HG03066 (cell line): Measurements from ENCODE around the gene DGCR6L.
A peak's percentile ranks its signal among the peaks of the same experiment; 100 is the strongest.
"Not testable (repeated sequence)": the region's sequence is repeated elsewhere in the genome, so short reads cannot be mapped to it uniquely, and the experiment has no call there.

Source experiments
- ATAC-seq: cut with Tn5 transposase; IDR thresholded peaks from one replicate; pipeline ENCODE4 v1.9.1; 2021; ENCODE audit warnings: low read depth; ENCODE audit not compliant: unreplicated experiment

DGCR6L gene

DNA sequence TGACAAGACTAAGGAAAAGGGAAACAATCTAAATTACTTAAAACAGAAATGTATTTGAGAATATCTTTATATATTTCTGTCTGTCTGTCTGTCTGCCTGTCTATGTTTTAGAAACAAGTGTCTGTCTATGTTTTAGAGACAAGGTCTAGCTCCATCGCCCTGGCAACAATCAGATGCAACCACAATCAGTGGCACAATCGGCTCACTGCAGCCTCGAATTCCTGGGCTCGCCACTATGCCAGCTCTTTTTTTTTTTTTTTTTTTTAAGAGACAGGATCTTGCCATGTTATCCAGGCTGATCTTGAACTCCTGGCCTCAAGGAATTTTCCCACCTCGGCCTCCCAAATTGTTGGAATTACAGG lies 8.7 kb upstream of the DGCR6L start:
- not testable (repeated sequence) for ATAC-seq

DNA sequence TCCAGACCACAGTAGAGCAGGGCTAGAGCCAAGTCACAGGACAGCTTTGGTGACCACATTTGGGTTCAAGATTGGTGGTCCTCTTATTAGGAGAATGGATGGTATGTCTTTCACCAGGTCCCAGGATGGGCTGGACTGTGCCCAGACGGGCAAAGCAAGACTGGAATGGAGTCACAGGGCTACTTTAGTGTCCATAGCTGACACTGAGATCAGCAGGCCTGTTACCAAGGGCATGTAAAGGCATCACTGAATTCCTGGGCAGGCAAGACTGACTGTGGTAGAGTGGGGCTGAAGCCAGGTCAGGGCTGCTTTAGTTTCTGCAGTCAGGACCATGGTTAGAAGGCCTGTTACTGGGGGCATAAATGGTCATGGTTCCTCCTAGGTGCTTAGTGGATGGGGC lies 6.1 kb upstream of the DGCR6L start:
- not testable (repeated sequence) for ATAC-seq

DNA sequence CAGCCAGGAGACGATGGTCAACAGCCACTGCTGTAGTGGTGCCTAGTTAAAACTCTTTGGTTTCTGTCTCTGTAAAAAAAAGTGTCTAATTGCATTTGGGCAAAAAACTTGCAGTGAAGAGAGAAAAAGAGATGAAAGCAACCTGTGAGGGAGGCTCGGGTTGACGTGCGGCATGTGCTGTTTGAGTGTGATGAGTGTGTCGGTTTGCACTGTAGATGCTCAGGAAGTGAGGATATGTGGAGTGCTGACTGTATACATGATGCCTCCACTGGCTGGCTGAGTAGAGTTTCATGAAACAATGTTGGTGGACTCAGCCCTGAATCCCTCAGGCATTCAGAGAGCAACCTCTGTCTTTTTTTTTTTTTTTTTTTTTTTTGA lies 4.3 kb upstream of the DGCR6L start:
- no peak for ATAC-seq

DNA sequence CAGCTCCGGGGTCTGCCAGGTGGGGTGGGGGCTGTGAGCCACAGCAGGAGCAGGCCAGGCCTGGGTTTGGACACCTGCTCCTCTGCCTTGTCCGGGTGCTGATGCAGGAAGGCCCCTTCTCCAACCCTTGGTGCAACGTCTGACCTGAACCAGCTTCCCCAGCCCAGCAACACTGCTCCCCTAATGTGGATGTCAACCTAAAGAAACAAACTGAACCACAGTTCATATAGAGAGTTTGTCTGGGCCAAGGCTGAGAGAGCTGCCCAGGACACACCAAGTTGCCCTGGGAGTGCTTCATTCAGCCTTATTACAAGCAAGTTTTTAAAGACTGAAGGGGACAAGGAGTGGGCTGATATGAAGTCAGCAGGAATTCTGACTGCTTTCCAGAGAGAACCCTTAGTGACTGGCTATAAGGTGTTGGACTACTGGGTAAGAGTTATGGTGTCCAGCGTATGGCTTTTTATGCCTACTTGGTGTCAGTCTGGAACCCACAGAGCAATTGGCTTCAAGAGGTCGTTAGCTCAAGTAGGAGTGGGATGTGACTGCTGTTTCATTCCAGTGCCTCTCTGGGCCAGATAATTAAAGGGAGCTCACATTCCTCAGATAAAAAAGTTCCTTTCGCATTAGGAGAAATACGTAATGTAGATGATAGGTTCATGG lies 1.8 kb upstream of the DGCR6L start:
- ATAC-seq, result not testable (repeated sequence)

- not testable (repeated sequence) for ATAC-seq
Measured at GRCh38 chr22:20320659-20321551, 1.0 kb upstream of the DGCR6L start.

- peak; percentile 6 for ATAC-seq
Measured at GRCh38 chr22:20319041-20319744, 667 bp downstream of the DGCR6L start.

GRCh38 chr22:20318043-20318688 lies 1.7 kb downstream of the DGCR6L start:
- not testable (repeated sequence) for ATAC-seq

- not testable (repeated sequence) for ATAC-seq
Measured at GRCh38 chr22:20317402-20318042, 2.3 kb downstream of the DGCR6L start.

DNA sequence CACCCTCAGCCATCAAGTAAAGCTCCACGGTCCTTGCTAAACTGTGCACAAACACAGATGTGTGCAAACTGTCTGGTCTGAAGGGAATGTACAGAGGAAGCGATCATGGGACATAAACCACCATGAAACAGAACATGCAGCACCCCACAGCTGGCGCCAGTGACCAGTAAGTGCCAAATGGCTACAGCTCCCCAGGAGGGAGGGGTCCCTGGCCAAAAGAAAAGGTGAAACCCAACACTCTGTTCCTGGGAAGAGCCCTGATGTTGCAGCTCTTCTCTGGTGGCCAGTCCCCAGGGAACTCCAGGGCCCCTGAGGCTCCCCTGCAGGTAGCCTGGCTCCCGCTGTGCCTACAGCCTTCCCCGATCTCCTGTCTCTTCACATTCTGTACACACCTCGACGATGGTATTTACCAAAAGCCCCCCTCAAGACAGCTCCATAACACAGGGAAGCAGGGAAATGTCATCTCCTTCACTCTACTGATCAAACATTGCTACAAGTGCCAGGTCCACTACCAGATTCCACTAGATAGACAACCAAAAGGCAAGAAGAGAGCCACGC lies 2.9 kb downstream of the DGCR6L start:
- ATAC-seq, result no peak

DNA sequence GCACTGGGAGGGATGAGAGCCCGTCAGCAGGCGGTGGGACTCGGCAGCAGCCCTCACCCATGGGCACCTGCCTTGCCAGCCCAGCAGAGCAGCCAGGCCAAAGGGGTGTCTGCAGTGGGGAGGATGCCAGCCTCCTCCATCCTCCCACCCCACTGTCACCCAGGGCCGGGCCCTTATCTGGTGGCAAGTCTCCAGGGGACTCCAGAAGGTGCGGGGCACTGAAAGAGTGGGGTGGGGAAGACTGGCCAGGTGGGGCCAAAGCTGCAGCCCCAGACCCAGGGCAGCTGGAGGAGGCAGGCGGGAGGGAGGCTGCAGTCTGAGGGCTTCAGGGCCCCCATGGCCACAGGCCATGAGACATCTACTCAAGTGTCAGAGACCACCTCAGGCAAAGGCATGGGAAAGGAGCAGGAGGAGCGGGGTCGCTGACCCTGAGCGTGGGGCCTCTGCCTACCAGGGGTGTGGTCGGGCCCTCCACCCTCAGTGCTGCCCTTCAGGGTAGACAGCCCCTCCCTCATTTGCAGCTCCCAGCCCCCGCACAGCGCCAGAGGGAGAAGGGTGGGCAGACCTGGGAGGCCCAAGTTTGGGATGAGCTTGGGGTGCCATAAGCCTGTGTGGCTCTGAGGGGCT lies 3.5 kb downstream of the DGCR6L start:
- ATAC-seq, result no peak

DNA sequence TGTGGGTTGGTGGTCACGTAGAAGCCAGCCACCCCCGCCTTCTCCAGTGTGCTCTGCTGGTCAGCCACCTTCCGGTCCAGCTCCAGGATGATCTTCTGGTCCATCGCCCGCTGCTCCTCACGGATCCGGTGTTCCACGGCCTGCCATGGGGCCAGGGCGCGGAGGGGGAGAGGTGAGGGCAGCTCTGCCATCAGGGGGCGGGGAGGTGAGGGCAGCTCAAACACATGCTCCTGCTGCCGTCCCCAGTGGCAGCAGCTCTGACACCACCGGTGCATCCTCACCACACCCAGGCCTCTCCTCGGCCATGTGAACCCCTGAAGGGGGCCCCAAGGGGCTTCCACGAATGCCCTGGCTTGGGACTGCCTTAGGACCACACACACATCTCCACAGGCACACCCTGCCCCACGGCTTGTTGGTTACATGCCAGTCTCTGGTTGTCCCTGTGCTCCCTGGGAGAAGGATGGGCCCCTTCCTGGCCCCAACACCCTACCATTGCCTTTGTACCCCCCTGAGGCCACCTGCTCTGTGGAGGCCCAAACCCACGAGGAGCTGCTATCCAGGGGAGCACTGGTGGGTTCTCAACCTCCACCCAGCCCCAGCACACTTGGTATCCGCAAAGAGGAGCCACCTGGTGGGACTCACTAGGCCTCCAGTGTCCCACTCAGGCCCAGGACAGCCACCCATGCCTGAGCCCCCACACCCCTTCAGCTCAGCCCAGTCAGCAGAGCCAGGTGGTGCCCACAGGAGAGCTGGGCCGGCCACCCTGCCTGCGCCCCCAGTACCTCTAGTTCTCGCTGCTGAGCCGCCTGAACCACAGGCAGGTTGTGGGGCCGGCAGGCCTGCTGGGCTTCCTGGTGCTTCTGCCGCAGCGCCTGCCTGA lies 4.3 kb downstream of the DGCR6L start:
- ATAC-seq, result no peak

GRCh38 chr22:20314741-20315336 lies 5.0 kb downstream of the DGCR6L start:
- ATAC-seq, result not testable (repeated sequence)

- ATAC-seq, result not testable (repeated sequence)
Measured at GRCh38 chr22:20314206-20314605, 5.7 kb downstream of the DGCR6L start.

DNA sequence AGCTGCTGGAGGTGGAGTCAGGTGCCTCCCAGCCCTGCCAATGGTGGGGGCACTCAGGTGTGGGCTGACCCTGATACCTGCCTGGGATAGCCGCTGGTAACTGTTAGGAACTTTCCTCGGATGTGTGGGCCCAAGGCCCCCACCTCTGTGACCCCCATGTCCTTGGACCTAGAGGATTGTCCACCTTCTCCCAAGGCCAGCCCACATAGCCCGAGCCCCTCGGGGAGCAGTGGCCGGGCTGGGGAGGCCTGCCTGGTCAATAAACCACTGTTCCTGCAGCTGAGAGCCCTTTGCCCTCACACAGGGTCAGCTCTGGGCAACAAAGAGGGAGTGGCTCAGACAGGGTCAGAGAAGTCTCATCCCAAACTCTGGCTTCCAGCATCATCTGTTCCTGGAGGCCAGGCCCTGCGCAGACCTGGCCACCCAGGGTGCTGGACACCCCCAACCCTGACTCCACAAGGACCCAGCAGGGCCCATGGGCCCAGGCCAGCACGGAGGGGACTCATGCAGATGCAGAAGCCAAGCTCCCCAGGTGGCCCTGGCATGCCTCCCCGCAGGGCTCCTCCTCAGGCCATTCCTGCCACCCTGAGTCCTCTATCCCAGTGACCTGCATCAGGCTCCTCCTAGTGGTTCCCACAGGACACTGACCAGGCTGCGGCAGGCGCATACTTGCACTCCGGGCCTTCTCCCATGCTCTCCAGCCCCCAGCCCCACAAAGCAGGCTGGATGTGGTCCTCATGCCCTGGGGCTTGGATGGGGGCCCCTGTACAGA lies 6.4 kb downstream of the DGCR6L start:
- not testable (repeated sequence) for ATAC-seq

DNA sequence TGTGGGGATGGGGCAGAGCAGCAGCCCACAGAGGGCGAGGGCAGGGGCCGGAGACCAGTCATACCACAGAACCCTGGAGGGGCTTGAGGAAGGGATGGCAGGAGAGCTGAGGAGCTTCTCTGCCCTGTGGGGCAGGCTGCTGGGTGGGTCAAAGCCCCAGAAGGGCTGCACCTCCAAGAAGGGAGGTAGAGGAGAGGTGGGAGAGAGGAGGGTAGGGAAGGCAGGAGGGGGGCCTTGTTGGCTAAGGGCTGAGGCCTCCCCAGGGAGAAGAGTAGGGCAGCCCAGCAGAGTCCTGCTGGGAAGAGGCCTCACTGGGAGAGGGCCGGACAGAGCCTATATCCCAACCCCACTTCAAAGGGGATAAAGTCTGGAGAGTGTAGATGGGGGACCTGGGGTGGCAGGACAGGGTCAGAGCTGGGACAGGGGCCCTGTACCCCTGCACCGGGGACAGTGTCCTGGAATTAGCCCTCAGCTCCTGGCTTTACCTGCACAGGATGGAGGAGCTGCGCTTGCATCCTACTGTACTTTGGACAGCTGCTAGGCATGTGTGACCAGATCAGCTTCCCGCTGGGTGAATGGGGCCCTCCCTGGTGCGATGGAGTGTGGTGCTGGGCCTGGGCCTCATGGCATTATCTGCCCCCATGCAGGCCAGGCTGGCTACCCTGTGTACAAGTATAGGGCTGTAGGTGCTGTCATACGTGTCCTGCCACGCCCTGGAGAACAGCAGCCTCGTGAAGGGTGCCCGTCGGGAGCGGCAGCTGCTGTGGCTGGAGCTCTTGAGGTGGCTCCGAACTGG lies 7.3 kb downstream of the DGCR6L start:
- ATAC-seq, result no peak

DNA sequence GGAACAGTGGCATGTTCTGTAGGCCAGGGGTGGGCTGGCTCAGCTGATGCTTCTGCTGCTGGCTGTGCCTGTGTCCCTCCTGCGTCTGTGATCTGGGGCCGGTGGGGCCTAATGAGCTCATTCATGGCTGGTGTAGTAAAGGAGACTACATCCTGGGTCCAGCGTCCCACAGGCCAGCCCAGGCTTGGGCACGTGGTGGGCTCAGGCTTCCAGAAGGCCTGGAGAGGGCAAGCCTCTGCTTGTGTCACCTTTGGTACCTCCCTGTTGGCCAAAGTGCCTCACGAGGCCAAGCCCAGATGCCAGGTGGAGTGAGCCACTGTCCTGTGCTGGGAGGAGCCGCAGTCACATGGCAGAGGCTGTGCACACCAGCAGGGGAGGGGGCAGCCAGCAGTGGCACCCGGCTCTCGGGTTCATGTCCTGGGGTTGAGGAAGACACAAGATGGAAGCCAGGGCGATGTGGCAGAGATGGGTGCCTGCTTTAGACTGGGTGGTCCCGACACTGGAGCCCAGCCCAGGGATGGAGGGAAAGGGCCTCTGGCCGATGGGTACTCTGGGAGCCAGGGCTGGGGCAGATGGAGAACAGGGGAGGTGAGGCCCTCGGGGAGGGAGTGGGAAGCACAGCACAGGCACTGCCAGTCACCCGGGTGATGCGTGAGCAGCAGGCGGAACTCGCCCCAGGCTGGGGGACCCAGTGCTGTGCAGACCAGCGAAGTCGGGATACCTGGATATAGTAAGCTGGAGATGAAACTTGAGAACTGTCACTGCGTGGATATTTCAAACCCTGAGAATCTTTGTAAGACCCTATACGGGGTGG lies 8.4 kb downstream of the DGCR6L start:
- ATAC-seq, result not testable (repeated sequence)
